NB4 (cell line): ENCODE results near the gene JAKMIP3.

ENCODE experiments used
- DNase-seq: peaks from one replicate; pipeline ENCODE4 v3.0.0; 2010; ENCODE audit warnings: low read depth
- H3K4me3 ChIP-seq: one replicate; pipeline ENCODE4 v1.5.1; 2011; ENCODE audit warnings: mild to moderate bottlenecking, low read depth, low read length, moderate library complexity
- MAX ChIP-seq: IDR thresholded peaks from 2 replicates; pipeline ENCODE4 v1.6.1; 2011; ENCODE audit warnings: low read depth, low read length
- MYC ChIP-seq: IDR thresholded peaks from 2 replicates; pipeline ENCODE4 v1.6.1; 2011; ENCODE audit warnings: low read depth, low read length
- POLR2A ChIP-seq: IDR thresholded peaks from 2 replicates; pipeline ENCODE4 v1.6.1; 2011; ENCODE audit warnings: mild to moderate bottlenecking; ENCODE audit not compliant: insufficient read length; ENCODE audit errors: extremely low read depth
- TF ChIP-seq, protein P1 (sequence below): IDR thresholded peaks from one replicate; pipeline ENCODE4 v1.5.1; 2012; ENCODE audit warnings: low read depth, low read length

JAKMIP3 gene

DNA sequence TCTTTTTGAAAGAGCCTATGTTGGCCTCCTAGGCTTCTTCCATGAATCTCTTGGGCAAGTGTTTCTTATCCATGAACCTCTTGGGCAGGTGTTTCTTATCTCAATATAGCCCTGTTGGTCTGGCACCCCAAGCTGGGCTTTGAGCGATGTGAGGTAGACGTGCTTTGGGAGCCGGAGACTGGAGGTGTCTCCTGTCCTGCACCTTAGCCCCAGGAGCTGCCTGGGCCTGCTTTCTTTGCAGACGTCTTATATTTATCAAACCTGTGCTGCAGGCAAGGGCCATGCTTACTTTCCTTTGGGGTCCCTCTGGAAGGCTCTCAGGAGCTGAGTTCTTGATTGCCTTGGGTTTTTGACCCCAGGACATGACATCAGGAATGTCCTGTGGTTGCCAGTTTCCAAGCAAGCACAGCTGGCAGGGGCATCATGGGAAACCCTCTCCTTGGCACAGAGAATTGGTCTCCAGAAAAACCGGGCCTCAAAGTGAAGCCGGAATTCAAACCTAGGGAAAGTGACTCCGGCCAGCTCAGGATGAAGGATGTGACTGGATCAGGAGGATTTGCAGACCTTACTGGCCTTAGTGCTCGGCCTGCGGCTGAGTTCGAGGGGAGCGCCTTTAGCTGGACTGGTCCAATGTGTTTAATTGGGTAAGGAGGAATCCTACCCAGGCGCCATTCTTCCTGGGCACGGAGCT lies 2.8 kb downstream of the JAKMIP3 start:
- H3K4me3 ChIP-seq: no peak overlapping the region
- TF ChIP-seq MYC (no peak), MAX (no peak), POLR2A (no peak)
- TF ChIP-seq, protein P1, sequence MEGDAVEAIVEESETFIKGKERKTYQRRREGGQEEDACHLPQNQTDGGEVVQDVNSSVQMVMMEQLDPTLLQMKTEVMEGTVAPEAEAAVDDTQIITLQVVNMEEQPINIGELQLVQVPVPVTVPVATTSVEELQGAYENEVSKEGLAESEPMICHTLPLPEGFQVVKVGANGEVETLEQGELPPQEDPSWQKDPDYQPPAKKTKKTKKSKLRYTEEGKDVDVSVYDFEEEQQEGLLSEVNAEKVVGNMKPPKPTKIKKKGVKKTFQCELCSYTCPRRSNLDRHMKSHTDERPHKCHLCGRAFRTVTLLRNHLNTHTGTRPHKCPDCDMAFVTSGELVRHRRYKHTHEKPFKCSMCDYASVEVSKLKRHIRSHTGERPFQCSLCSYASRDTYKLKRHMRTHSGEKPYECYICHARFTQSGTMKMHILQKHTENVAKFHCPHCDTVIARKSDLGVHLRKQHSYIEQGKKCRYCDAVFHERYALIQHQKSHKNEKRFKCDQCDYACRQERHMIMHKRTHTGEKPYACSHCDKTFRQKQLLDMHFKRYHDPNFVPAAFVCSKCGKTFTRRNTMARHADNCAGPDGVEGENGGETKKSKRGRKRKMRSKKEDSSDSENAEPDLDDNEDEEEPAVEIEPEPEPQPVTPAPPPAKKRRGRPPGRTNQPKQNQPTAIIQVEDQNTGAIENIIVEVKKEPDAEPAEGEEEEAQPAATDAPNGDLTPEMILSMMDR: no peak
- no peak for DNase-seq

DNA sequence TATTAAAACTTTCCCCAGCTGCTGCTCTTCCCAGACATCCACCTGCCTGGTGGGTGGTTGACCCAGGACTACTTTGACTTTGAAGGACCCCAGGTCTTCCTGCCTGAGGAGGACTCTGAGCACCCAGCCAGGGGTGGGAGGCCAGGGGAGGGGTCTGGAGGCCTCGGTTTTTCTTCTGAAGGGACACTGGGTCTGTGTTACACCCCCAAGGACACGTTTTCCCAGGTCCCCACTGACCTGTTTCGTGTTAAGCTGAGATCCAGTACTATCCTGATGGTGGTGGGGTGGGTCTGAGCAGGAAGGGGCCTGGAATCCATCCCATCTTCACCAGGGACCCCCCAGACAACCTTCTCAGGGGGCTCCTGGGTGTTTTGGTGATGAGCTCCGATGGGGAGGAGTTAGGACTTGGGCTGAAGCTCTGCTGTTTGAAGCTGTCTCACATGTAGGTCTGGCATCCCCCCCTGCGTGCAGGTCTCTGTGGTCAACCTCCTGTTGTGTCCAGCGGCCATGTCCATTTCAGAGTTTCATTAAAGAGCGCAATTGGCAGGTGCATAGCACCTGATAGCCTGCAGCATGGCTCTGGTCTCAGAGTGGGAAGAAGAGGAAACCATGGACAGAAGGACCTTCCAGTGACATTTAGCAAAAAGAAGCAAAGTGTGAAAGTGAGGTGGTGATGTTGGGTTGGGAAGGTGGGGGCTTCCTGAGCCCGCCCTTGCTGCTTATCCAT lies 3.5 kb downstream of the JAKMIP3 start:
- TF ChIP-seq MYC: no peak
- TF ChIP-seq POLR2A: no peak
- TF ChIP-seq, protein P1: no peak
- no peak for TF ChIP-seq MAX
- DNase-seq: no peak
- H3K4me3 ChIP-seq: no peak overlapping the region

- DNase-seq: no peak
- no peak overlapping the region for H3K4me3 ChIP-seq
- TF ChIP-seq MYC (no peak), POLR2A (no peak), MAX (no peak)
- TF ChIP-seq, protein P1: no peak
Observed at GRCh38 chr10:132069849-132070182, 4.1 kb downstream of the JAKMIP3 start.

- DNase-seq: no peak
- no peak overlapping the region for H3K4me3 ChIP-seq
- TF ChIP-seq MYC (no peak), MAX (no peak), POLR2A (no peak)
- TF ChIP-seq, protein P1: no peak
Observed at GRCh38 chr10:132070724-132071123, 5.0 kb downstream of the JAKMIP3 start.

GRCh38 chr10:132071667-132072066 lies 5.9 kb downstream of the JAKMIP3 start:
- no peak for TF ChIP-seq MYC
- no peak overlapping the region for H3K4me3 ChIP-seq
- DNase-seq: no peak

DNA sequence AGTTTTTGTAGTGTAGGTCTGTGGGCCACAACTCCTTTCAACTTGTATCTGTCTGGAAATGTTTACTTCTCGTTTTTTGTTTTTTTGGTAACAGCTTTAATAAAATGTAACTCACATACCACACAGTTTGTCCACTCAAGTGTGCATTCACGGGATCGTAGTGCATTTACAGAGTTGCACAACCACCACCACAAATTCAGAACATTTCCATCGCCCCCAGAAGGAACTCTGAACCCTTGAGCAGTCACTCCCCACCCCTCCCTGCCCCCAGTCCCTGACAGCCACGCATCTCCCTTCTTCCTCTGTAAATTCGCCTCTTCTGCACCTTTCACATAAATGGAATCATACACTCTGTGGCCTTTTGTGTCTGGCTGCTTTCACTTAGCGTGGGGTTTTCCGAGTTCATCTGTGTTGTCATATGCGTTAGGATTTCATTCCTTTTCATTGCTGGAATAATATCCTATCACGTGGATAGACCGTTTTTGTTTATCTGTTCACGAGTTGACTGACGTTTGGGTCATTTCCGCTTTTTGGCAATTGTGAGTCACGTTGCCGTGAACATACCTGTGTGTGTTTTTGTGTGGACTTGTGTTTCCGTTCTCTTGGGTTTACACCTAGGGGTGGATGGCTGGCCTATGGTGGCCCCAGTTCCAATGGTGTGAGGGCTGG lies 10.3 kb downstream of the JAKMIP3 start:
- no peak for DNase-seq
- H3K4me3 ChIP-seq: no peak overlapping the region
- TF ChIP-seq MYC: no peak
- no peak for TF ChIP-seq MAX
- TF ChIP-seq, protein P1: no peak
- TF ChIP-seq POLR2A: no peak
